HEK293 (cell line): ENCODE data around the gene ZNF143.

Experiments
- CTCF ChIA-PET: fragments of 350-600 bp; formaldehyde crosslinking; extraction: SDS; loops from one replicate; lab custom pipeline; 2021; ENCODE audit warnings: antibody characterized with exemption; lab: Yijun Ruan, JAX
- POLR2A ChIA-PET: fragments of 300-600 bp; formaldehyde crosslinking; extraction: SDS; loops from one replicate; lab custom pipeline; 2020; ENCODE audit warnings: antibody characterized with exemption, inconsistent platforms; lab: Yijun Ruan, JAX
- H3K27ac ChIP-seq: fragments of 200-500 bp; sonication (Bioruptor generic); 2 replicates; pipeline ENCODE4 v1.5.1; 2014; ENCODE audit warnings: low read depth, low read length, control low read depth, inconsistent platforms; ENCODE audit errors: extremely low read depth
- H3K36me3 ChIP-seq, 2 experiments: fragments of 200-500 bp in 1 of 2; sonication (Bioruptor generic) in 1 of 2; 1 replicate in 1 of 2; 2 replicates in 1 of 2; pipeline ENCODE4 v1.5.1; 2014 to 2017; ENCODE audit warnings: inconsistent platforms in 2 of 2, low read length in 2 of 2; ENCODE audit not compliant: control insufficient read depth in 2 of 2, insufficient read depth in 1 of 2
- H3K4me1 ChIP-seq: fragments of 200-500 bp; sonication (Bioruptor generic); 2 replicates; pipeline ENCODE4 v1.5.1; 2014; ENCODE audit warnings: mild to moderate bottlenecking, low read length, inconsistent platforms; ENCODE audit not compliant: control insufficient read depth, insufficient read depth
- H3K4me3 ChIP-seq: 2 replicates; pipeline ENCODE4 v1.5.1; 2011; ENCODE audit warnings: low read depth, mild to moderate bottlenecking, control low read depth, low read length, moderate library complexity
- H3K9me3 ChIP-seq: fragments of 200-500 bp; sonication (Bioruptor generic); 2 replicates; pipeline ENCODE4 v1.5.1; 2014; ENCODE audit warnings: low read depth, low read length, inconsistent platforms; ENCODE audit not compliant: control insufficient read depth, insufficient read depth
- HOXA7 ChIP-seq: sonication (generic); formaldehyde crosslinking; IDR thresholded peaks from 2 replicates; pipeline ENCODE4 v1.8.1; 2022; ENCODE audit warnings: missing genetic modification reagents, borderline replicate concordance
- KLF10 ChIP-seq: fragments of 450-650 bp; IDR thresholded peaks from 2 replicates; pipeline ENCODE4 v1.5.1; 2018; ENCODE audit warnings: missing biosample characterization, mild to moderate bottlenecking, missing genetic modification characterization
- KLF8 ChIP-seq: fragments of 450-650 bp; formaldehyde crosslinking; IDR thresholded peaks from 2 replicates; pipeline ENCODE4 v1.5.1; 2016; ENCODE audit warnings: missing biosample characterization, missing genetic modification characterization
- OSR2 ChIP-seq: fragments of 450-650 bp; formaldehyde crosslinking; IDR thresholded peaks from 2 replicates; pipeline ENCODE4 v1.5.1; 2016; ENCODE audit warnings: missing biosample characterization, missing genetic modification characterization
- TRIM28 ChIP-seq: IDR thresholded peaks from 2 replicates; pipeline ENCODE4 v1.6.1; 2011; ENCODE audit warnings: low read length, control low read depth, borderline replicate concordance
- ZFP3 ChIP-seq: fragments of 450-650 bp; formaldehyde crosslinking; IDR thresholded peaks from 2 replicates; pipeline ENCODE4 v1.5.1; 2016; ENCODE audit warnings: low read depth, missing biosample characterization, missing genetic modification characterization
- ZNF202 ChIP-seq: fragments of 450-650 bp; formaldehyde crosslinking; IDR thresholded peaks from 2 replicates; pipeline ENCODE4 v1.5.1; 2016; ENCODE audit warnings: missing biosample characterization, missing genetic modification characterization, borderline replicate concordance
- ZNF211 ChIP-seq: fragments of 450-650 bp; formaldehyde crosslinking; IDR thresholded peaks from 2 replicates; pipeline ENCODE4 v1.5.1; 2016; ENCODE audit warnings: low read depth, missing biosample characterization, missing genetic modification characterization
- ZNF221 ChIP-seq: fragments of 450-650 bp; formaldehyde crosslinking; IDR thresholded peaks from 2 replicates; pipeline ENCODE4 v1.5.1; 2017; ENCODE audit warnings: missing biosample characterization, missing genetic modification characterization, borderline replicate concordance
- ZNF366 ChIP-seq: fragments of 450-650 bp; formaldehyde crosslinking; conservative IDR thresholded peaks from 2 replicates; pipeline ENCODE4 v1.5.1; 2016; ENCODE audit warnings: missing biosample characterization, missing genetic modification characterization
- ZNF423 ChIP-seq: fragments of 450-650 bp; formaldehyde crosslinking; IDR thresholded peaks from 2 replicates; pipeline ENCODE4 v1.5.1; 2016; ENCODE audit warnings: missing biosample characterization, missing genetic modification characterization
- ZNF426 ChIP-seq: fragments of 450-650 bp; formaldehyde crosslinking; IDR thresholded peaks from 2 replicates; pipeline ENCODE4 v1.5.1; 2017; ENCODE audit warnings: missing biosample characterization, missing genetic modification characterization, mild to moderate bottlenecking, inconsistent platforms, moderate library complexity
- ZNF658 ChIP-seq: fragments of 450-650 bp; formaldehyde crosslinking; IDR thresholded peaks from 2 replicates; pipeline ENCODE4; 2016; ENCODE audit warnings: missing biosample characterization, missing genetic modification characterization
- ZSCAN23 ChIP-seq: fragments of 450-650 bp; formaldehyde crosslinking; IDR thresholded peaks from 2 replicates; pipeline ENCODE4 v1.5.1; 2016; ENCODE audit warnings: missing biosample characterization, missing genetic modification characterization
- TF ChIP-seq, protein P1 (sequence below): fragments of 450-650 bp; formaldehyde crosslinking; IDR thresholded peaks from 2 replicates; pipeline ENCODE4 v1.5.1; 2016; ENCODE audit warnings: missing biosample characterization, missing genetic modification characterization
- TF ChIP-seq, protein P2 (sequence below): fragments of 450-650 bp; formaldehyde crosslinking; IDR thresholded peaks from 2 replicates; pipeline ENCODE4 v1.5.1; 2017; ENCODE audit warnings: missing biosample characterization, missing genetic modification characterization
- TF ChIP-seq, protein P3 (sequence below): fragments of 450-650 bp; formaldehyde crosslinking; IDR thresholded peaks from 2 replicates; pipeline ENCODE4 v1.5.1; 2016; ENCODE audit warnings: missing biosample characterization, missing genetic modification characterization, borderline replicate concordance
- TF ChIP-seq, protein P4 (sequence below): fragments of 450-650 bp; IDR thresholded peaks from 2 replicates; pipeline ENCODE4 v1.5.1; 2018; ENCODE audit warnings: missing biosample characterization, missing genetic modification characterization
- TF ChIP-seq, protein P5 (sequence below): fragments of 450-650 bp; formaldehyde crosslinking; IDR thresholded peaks from 2 replicates; pipeline ENCODE4 v1.5.1; 2016; ENCODE audit warnings: missing biosample characterization, missing genetic modification characterization

The ZNF143 gene

DNA sequence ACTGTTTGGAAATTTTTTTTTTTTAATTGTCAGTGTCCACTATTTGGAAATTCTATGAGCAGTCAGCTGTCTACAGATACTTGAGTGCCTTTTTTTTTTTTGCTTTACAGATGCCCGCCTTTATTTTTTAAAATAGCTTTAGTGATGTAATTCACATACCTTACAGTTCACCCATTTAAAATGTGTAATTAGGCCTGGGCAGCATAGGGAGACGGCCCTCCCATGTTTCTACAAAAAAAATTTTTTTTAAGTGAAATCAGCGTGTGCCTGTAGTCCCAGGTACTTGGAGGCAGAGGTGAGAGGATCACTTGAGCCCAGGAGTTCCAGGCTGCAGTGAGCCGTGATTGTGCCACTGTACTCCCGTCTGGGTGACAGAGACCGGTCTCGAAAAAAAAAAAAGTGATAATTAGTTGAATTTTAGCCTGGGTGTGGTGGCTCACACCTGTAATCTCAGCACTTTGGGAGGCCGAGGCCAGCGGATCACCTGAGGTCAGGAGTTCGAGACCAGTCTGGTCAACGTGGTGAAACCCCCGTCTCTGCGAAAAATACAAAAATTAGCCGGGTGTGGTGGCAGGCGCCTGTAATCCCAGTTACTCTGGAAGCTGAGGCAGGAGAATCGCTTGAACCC lies 1.5 kb downstream of the ZNF143 start:
- no peaks in the 10 kb centered on the region for H3K36me3 ChIP-seq
- no peaks in the 10 kb centered on the region for H3K9me3 ChIP-seq
- peak overlapping the region; percentile 73 for H3K4me3 ChIP-seq
- CTCF ChIA-PET: interaction anchor here (0.6 to 1.0 kb wide), 4 partner anchors 12 to 771 kb away, joined by 3 to 5 read pairs (median 4); no protein-coding TSS in a partner anchor
- TF ChIP-seq, protein P1, sequence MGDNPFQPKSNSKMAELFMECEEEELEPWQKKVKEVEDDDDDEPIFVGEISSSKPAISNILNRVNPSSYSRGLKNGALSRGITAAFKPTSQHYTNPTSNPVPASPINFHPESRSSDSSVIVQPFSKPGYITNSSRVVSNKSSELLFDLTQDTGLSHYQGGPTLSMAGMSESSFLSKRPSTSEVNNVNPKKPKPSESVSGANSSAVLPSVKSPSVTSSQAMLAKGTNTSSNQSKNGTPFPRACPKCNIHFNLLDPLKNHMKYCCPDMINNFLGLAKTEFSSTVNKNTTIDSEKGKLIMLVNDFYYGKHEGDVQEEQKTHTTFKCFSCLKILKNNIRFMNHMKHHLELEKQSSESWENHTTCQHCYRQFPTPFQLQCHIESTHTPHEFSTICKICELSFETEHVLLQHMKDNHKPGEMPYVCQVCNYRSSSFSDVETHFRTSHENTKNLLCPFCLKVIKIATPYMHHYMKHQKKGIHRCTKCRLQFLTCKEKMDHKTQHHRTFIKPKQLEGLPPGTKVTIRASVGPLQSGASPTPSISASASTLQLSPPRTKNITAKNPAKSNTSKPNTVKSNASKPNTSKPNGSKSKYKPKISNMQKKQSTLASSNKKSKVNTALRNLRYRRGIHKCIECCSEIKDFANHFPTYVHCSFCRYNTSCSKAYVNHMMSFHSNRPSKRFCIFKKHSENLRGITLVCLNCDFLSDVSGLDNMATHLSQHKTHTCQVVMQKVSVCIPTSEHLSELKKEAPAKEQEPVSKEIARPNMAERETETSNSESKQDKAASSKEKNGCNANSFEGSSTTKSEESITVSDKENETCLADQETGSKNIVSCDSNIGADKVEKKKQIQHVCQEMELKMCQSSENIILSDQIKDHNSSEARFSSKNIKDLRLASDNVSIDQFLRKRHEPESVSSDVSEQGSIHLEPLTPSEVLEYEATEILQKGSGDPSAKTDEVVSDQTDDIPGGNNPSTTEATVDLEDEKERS (tag by site-specific recombination): no peak
- TF ChIP-seq ZNF211 (no peak), ZNF366 (no peak), ZNF221 (tag by site-specific recombination) (no peak), ZNF202 (no peak), HOXA7 (CRISPR knock-in tag) (no peak), ZSCAN23 (tag by site-specific recombination) (no peak), TRIM28 (no peak), OSR2 (tag by site-specific recombination) (no peak), KLF8 (tag by site-specific recombination) (no peak), ZNF658 (tag by site-specific recombination) (no peak), KLF10 (tag by site-specific recombination) (no peak), ZFP3 (tag by site-specific recombination) (no peak), ZNF426 (no peak), ZNF423 (tag by site-specific recombination) (no peak)
- TF ChIP-seq, protein P2, sequence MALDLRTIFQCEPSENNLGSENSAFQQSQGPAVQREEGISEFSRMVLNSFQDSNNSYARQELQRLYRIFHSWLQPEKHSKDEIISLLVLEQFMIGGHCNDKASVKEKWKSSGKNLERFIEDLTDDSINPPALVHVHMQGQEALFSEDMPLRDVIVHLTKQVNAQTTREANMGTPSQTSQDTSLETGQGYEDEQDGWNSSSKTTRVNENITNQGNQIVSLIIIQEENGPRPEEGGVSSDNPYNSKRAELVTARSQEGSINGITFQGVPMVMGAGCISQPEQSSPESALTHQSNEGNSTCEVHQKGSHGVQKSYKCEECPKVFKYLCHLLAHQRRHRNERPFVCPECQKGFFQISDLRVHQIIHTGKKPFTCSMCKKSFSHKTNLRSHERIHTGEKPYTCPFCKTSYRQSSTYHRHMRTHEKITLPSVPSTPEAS (tag by site-specific recombination): no peak
- TF ChIP-seq, protein P3, sequence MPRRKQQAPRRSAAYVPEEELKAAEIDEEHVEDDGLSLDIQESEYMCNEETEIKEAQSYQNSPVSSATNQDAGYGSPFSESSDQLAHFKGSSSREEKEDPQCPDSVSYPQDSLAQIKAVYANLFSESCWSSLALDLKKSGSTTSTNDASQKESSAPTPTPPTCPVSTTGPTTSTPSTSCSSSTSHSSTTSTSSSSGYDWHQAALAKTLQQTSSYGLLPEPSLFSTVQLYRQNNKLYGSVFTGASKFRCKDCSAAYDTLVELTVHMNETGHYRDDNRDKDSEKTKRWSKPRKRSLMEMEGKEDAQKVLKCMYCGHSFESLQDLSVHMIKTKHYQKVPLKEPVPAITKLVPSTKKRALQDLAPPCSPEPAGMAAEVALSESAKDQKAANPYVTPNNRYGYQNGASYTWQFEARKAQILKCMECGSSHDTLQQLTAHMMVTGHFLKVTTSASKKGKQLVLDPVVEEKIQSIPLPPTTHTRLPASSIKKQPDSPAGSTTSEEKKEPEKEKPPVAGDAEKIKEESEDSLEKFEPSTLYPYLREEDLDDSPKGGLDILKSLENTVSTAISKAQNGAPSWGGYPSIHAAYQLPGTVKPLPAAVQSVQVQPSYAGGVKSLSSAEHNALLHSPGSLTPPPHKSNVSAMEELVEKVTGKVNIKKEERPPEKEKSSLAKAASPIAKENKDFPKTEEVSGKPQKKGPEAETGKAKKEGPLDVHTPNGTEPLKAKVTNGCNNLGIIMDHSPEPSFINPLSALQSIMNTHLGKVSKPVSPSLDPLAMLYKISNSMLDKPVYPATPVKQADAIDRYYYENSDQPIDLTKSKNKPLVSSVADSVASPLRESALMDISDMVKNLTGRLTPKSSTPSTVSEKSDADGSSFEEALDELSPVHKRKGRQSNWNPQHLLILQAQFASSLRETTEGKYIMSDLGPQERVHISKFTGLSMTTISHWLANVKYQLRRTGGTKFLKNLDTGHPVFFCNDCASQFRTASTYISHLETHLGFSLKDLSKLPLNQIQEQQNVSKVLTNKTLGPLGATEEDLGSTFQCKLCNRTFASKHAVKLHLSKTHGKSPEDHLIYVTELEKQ (tag by site-specific recombination): no peak
- TF ChIP-seq, protein P4, sequence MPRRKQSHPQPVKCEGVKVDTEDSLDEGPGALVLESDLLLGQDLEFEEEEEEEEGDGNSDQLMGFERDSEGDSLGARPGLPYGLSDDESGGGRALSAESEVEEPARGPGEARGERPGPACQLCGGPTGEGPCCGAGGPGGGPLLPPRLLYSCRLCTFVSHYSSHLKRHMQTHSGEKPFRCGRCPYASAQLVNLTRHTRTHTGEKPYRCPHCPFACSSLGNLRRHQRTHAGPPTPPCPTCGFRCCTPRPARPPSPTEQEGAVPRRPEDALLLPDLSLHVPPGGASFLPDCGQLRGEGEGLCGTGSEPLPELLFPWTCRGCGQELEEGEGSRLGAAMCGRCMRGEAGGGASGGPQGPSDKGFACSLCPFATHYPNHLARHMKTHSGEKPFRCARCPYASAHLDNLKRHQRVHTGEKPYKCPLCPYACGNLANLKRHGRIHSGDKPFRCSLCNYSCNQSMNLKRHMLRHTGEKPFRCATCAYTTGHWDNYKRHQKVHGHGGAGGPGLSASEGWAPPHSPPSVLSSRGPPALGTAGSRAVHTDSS (tag by site-specific recombination): no peak
- TF ChIP-seq, protein P5, sequence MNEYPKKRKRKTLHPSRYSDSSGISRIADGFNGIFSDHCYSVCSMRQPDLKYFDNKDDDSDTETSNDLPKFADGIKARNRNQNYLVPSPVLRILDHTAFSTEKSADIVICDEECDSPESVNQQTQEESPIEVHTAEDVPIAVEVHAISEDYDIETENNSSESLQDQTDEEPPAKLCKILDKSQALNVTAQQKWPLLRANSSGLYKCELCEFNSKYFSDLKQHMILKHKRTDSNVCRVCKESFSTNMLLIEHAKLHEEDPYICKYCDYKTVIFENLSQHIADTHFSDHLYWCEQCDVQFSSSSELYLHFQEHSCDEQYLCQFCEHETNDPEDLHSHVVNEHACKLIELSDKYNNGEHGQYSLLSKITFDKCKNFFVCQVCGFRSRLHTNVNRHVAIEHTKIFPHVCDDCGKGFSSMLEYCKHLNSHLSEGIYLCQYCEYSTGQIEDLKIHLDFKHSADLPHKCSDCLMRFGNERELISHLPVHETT (tag by site-specific recombination): no peak
- TF ChIP-seq, all 188 proteins: peak for 0
- H3K4me1 ChIP-seq: no peaks in the 10 kb centered on the region
- peak overlapping the region; percentile 88; the same call in 1 of the 2 replicates for H3K27ac ChIP-seq
- POLR2A ChIA-PET: interaction anchor here (0.7 to 4.3 kb wide), 6 partner anchors 10 to 842 kb away, joined by 3 to 32 read pairs (median 10); partner anchors contain the start of genes ADM and IPO7
